OCI-LY1 (cell line): ENCODE measurements around the gene ZNF267.
"Not testable (repeated sequence)": the region's sequence is repeated elsewhere in the genome, so short reads cannot be mapped to it uniquely, and the experiment has no call there.

Source experiments
- EZH2 ChIP-seq: fragments of 200-600 bp; sonication (generic), shearing (Covaris generic); IDR thresholded peaks from 2 replicates; pipeline ENCODE4 v1.8.0; 2017; ENCODE audit warnings: borderline replicate concordance, mixed run types, mild to moderate bottlenecking, antibody characterized with exemption, low read length, moderate library complexity, mixed read lengths
- TF ChIP-seq, protein P1 (sequence below): fragments of 200-600 bp; sonication (generic), shearing (Covaris generic); IDR thresholded peaks from 2 replicates; pipeline ENCODE4 v1.5.1; 2017; ENCODE audit warnings: mild to moderate bottlenecking, antibody characterized with exemption, low read length, moderate library complexity, mixed read lengths

DNA sequence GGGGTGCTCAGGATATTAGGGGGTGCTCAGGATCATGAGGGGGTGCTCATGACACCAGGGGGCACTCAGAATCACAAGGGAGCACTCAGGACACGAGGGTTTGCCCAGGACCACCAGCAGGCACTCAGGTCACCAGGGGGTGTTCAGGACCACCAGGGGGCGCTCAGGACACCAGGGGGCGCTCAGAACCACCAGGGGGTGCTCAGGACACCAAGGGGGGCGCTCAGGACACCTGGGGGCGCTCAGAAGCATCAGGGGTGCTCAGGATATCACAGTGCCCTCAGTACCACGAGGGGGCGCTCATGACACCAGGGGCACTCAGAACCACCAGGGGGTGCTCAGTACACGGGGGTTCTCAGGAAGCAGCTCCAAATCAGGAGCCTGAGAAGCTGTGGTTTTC lies 82.6 kb downstream of the ZNF267 start:
- TF ChIP-seq, protein P1, sequence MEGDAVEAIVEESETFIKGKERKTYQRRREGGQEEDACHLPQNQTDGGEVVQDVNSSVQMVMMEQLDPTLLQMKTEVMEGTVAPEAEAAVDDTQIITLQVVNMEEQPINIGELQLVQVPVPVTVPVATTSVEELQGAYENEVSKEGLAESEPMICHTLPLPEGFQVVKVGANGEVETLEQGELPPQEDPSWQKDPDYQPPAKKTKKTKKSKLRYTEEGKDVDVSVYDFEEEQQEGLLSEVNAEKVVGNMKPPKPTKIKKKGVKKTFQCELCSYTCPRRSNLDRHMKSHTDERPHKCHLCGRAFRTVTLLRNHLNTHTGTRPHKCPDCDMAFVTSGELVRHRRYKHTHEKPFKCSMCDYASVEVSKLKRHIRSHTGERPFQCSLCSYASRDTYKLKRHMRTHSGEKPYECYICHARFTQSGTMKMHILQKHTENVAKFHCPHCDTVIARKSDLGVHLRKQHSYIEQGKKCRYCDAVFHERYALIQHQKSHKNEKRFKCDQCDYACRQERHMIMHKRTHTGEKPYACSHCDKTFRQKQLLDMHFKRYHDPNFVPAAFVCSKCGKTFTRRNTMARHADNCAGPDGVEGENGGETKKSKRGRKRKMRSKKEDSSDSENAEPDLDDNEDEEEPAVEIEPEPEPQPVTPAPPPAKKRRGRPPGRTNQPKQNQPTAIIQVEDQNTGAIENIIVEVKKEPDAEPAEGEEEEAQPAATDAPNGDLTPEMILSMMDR: peak; percentile 45
- TF ChIP-seq EZH2: not testable (repeated sequence)
